GM12878 (cell line): ENCODE data around the gene SUSD6. TPM values are rescaled to one million over a fixed set of nuclear protein-coding genes. Genes with fewer than 3 reads are reported as not detected.
A peak's percentile ranks its signal among the peaks of the same experiment; 100 is the strongest.

Experiments used
- ATAC-seq: fragments of 200-7000 bp; cut with Tn5 transposase; 3 replicates; pipeline ENCODE4 v1.9.1; 2020; ENCODE audit warnings: mild to moderate bottlenecking, moderate library complexity
- BruUV-seq: library from RNA; stranded (reverse); fragments of 400-500 nt; replicated peaks from 2 replicates; lab custom pipeline; 2021; lab: Mats Ljungman, UMichigan
- CTCF ChIA-PET: fragments of 300-600 bp; sonication (Branson Sonifier 250); formaldehyde crosslinking; extraction: SDS; loops from one replicate; lab custom pipeline; 2021; ENCODE audit warnings: inconsistent platforms; lab: Yijun Ruan, JAX
- POLR2A ChIA-PET: fragments of 350-600 bp; formaldehyde crosslinking; extraction: SDS; loops from one replicate; lab custom pipeline; 2021; ENCODE audit warnings: inconsistent platforms; lab: Charles Lee
- RAD21 ChIA-PET: fragments of 300-600 bp; sonication (Branson Sonifier 250); formaldehyde crosslinking; loops from one replicate; lab custom pipeline; 2023; ENCODE audit warnings: antibody characterized with exemption; ENCODE audit not compliant: unreplicated experiment; lab: Charles Lee
- SMC1A ChIA-PET: fragments of 300-600 bp; sonication (Branson Sonifier 250); formaldehyde crosslinking; loops from one replicate; lab custom pipeline; 2023; ENCODE audit not compliant: unreplicated experiment, uncharacterized antibody; lab: Charles Lee
- DNase-seq: peaks from one replicate; pipeline ENCODE4 v3.0.0-alpha.2; 2011; ENCODE audit warnings: low read depth, low spot score
- FAIRE-seq: peaks from 3 replicates; lab custom pipeline; 2011; peaks lifted over from hg19 to GRCh38; lab: Jason Lieb, UNC
- H2AFZ ChIP-seq: 2 replicates; pipeline ENCODE4 v1.6.0; 2011; ENCODE audit warnings: low read depth, low read length, control low read depth; ENCODE audit not compliant: control insufficient read depth
- H3K27ac ChIP-seq: 2 replicates; pipeline ENCODE4 v1.5.1; 2011; ENCODE audit warnings: control low read depth; ENCODE audit not compliant: control insufficient read depth, insufficient read depth
- H3K27me3 ChIP-seq, 2 experiments: replicated peaks in 1 of 2; 2 replicates each; pipeline versions ENCODE4 v1.6.0 to v1.6.1; 2011; ENCODE audit warnings: low read length in 1 of 2; ENCODE audit not compliant: control insufficient read depth in 2 of 2, insufficient read depth in 2 of 2
- H3K36me3 ChIP-seq, 2 experiments: 2 replicates each; pipeline ENCODE4 v1.5.1; 2011; ENCODE audit warnings: low read length in 1 of 2; ENCODE audit not compliant: control insufficient read depth in 2 of 2, insufficient read depth in 2 of 2
- H3K4me1 ChIP-seq: 2 replicates; pipeline ENCODE4 v1.6.1; 2011; ENCODE audit warnings: mild to moderate bottlenecking, low read length, moderate library complexity, mixed read lengths; ENCODE audit not compliant: control insufficient read depth, insufficient read depth
- H3K4me2 ChIP-seq: 2 replicates; pipeline ENCODE4 v1.6.0; 2011; ENCODE audit warnings: control low read depth; ENCODE audit not compliant: control insufficient read depth, insufficient read depth
- H3K4me3 ChIP-seq: fragments of 200-600 bp; sonication (generic); 2 replicates; pipeline ENCODE4 v1.5.1; 2016
- H3K79me2 ChIP-seq: 2 replicates; pipeline ENCODE4 v1.6.0; 2011; ENCODE audit warnings: low read length; ENCODE audit not compliant: control insufficient read depth, insufficient read depth
- H3K9ac ChIP-seq: 2 replicates; pipeline ENCODE4 v1.8.0; 2011; ENCODE audit warnings: low read length, control low read depth, mixed read lengths; ENCODE audit not compliant: control insufficient read depth, insufficient read depth
- H3K9me3 ChIP-seq: replicated peaks from 3 replicates; pipeline ENCODE4 v1.5.1; 2011; ENCODE audit warnings: mild to moderate bottlenecking, low read length; ENCODE audit not compliant: control insufficient read depth, insufficient read depth
- H4K20me1 ChIP-seq: 2 replicates; pipeline ENCODE4 v1.6.0; 2011; ENCODE audit not compliant: control insufficient read depth, insufficient read depth
- IRF3 ChIP-seq: fragments of 450-650 bp; IDR thresholded peaks from 2 replicates; pipeline ENCODE4 v1.6.1; 2014; ENCODE audit warnings: mild to moderate bottlenecking
- POLR2AphosphoS2 ChIP-seq: IDR thresholded peaks from 2 replicates; pipeline ENCODE4 v1.6.1; 2011; ENCODE audit warnings: low read depth, mild to moderate bottlenecking, low read length, improper control_type of control experiment, moderate library complexity
- RCOR1 ChIP-seq: conservative IDR thresholded peaks from 2 replicates; pipeline ENCODE4 v1.6.1; 2012; ENCODE audit warnings: low read depth, low read length, improper control_type of control experiment
- TCF7 ChIP-seq: IDR thresholded peaks from 2 replicates; pipeline ENCODE4 v1.6.1; 2014; ENCODE audit warnings: antibody characterized with exemption, borderline replicate concordance
- WGBS: methylation state at CpG from one replicate; pipeline ENCODE4 v1.1.6; 2016; ENCODE audit warnings: low lambda C conversion rate; ENCODE audit not compliant: insufficient replicate concordance, insufficient coverage; ENCODE audit errors: missing lambda C conversion rate; 5-methylcytosine and 5-hydroxymethylcytosine counted together
- in situ Hi-C: fragments of 300-500 bp; cut with MboI; formaldehyde crosslinking; loops from 9 replicates; pipeline ENCODE4 v1.14.3; 2018; ENCODE audit warnings: mixed read lengths
- intact Hi-C: fragments of 100-400 bp; cut with micrococcal nuclease; formaldehyde crosslinking; loops from one replicate; pipeline ENCODE4 v1.14.2; 2022; ENCODE audit not compliant: unreplicated experiment
- polyA plus RNA-seq, 11 experiments: library from polyadenylated mRNA; depleted of rRNA in 4 of 11; unstranded in 6 of 11; stranded (reverse) in 5 of 11; fragments of >200 nt; fragmentation: Nextera tagmentation in 4 of 11; fragmentation: Illumina TruSeq in 1 of 11; extraction: Ambion mirVana in 4 of 11; extraction: Trizol in 1 of 11; gene quantifications; 1 replicate in 1 of 11; 2 replicates in 10 of 11; pipeline versions ENCODE4 v1.2.1 to v1.2.3, GENCODE V29; 2011 to 2016; ENCODE audit warnings: inconsistent platforms in 2 of 11, missing spikeins in 2 of 11, low read depth in 1 of 11
- total RNA-seq, 4 experiments: library from RNA; depleted of rRNA in 3 of 4; stranded (reverse); fragments of >200 nt in 3 of 4; fragmentation: Illumina TruSeq in 1 of 4; extraction: Trizol in 1 of 4; gene quantifications; 2 replicates each; pipeline versions ENCODE4 v1.2.1 to v1.2.3, GENCODE V29; 2013 to 2021

Gene SUSD6
- total and polyA plus RNA-seq, 10 of the 15 experiments (the other 5 are each of a cell fraction or from before 2014, with no cell fraction given), result 6.6 to 39.8 (median 20.2) TPM

DNA sequence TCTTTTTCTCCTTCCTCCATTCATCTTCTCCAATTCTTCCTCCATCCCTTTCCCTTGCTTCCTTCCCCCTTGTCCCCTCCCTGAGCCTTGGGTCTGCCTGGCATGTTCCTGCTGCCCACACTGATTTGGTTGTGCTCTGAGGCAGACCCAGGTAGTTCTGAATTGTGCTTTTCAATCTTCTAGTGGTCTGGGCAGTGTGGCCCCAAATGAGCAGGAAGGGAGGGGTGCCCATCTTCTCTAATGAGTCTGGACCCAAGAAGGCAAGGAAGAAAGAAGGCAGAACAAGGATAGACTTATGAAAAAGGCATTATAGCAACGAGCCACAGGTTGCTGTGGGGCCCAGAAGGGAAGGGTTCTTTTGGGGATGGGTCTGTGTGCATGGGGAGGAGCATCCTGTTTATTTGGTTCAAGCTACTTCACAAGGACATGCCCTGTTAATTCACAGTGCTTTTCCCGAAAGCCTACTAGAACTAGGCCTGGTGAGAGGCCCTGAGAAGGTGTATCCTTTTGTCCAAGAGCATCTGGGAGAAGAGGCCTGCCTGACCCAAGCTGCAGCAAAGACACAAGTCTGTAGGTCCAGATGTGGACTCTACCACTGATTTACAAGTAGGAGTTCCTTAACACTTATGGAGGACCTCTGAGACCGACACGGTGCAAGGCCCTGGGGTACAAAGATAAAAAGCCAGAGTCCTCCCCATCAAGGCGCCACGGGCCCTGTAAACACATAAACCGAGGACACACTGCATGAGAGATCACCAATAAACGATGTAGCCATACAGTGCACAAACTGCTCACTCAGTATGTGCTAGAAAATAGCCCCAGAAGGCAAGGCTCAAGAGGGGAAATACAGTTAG is 1.1 kb upstream of the SUSD6 start:
- Histone ChIP-seq H3K27me3 (no peaks in the 10 kb centered on the region), H3K4me1 (peaks cover 21% of the 10 kb centered on the region), H3K4me2 (peak overlapping the region; percentile 66), H3K4me3 (peak overlapping the region; percentile 74), H3K9ac (peak overlapping the region; percentile 40; the same call in 1 of the 2 replicates), H3K79me2 (peaks cover 44% of the 10 kb centered on the region), H3K9me3 (no peaks in the 10 kb centered on the region), H3K36me3 (no peaks in the 10 kb centered on the region; a peak in 1 of 4 replicates), H3K27ac (peak overlapping the region; percentile 41; the same call in 1 of the 2 replicates), H4K20me1 (no peaks in the 10 kb centered on the region), H2AFZ (peak overlapping the region; percentile 67)
- intact Hi-C loops, result loop anchor here (10.0 kb wide), 1 partner anchor 215 kb away; the partner anchor contains the start of genes ERH and SLC39A9
- CTCF ChIA-PET, result interaction anchor here (1.0 to 1.8 kb wide), 6 partner anchors 25 to 121 kb away, joined by 3 to 4 read pairs (median 3); no protein-coding TSS in a partner anchor
- TF ChIP-seq RCOR1 (no peak), TCF7 (no peak), POLR2AphosphoS2 (no peak), IRF3 (no peak)
- in situ Hi-C loops, result loop anchor here (10.0 kb wide), 1 partner anchor 55 kb away; no protein-coding TSS in a partner anchor
- RAD21 ChIA-PET, result interaction anchor here (0.7 to 10.0 kb wide), 8 partner anchors 8 to 157 kb away, joined by 3 to 178 read pairs (median 6); partner anchors contain the start of gene SRSF5
- POLR2A ChIA-PET, result interaction anchor here (0.5 to 2.7 kb wide), 3 partner anchors 10 to 99 kb away, joined by 3 to 12 read pairs (median 5); no protein-coding TSS in a partner anchor
- 65% methylated on average over 8 of the region's 8 CpGs for WGBS
- DNase-seq, result no peak
- no peak for ATAC-seq
- BruUV-seq, result no TSS peak
- no peak for FAIRE-seq
- SMC1A ChIA-PET, result interaction anchor here (0.5 to 11.9 kb wide), 9 partner anchors 15 to 152 kb away, joined by 3 to 164 read pairs (median 5); no protein-coding TSS in a partner anchor
